K562 (cell line): Measurements from ENCODE around the gene PIMREG. TPM values are rescaled to one million over a fixed set of nuclear protein-coding genes. Genes with fewer than 3 reads are reported as not detected.

Experiments
- ATAC-seq: fragments of 200-7000 bp; cut with Tn5 transposase; 3 replicates; pipeline ENCODE4 v1.9.1; 2020; ENCODE audit warnings: moderate library complexity
- BruUV-seq: library from RNA; stranded (reverse); fragments of 400-500 nt; replicated peaks from 2 replicates; lab custom pipeline; 2021; lab: Mats Ljungman, UMichigan
- CTCF ChIA-PET: fragments of 300-600 bp; formaldehyde crosslinking; extraction: SDS; loops from one replicate; lab custom pipeline; 2021; ENCODE audit warnings: low intra/inter-chr PET ratio; lab: Yijun Ruan, JAX
- POLR2A ChIA-PET: fragments of 300-600, 350-650 bp; sonication (Branson Sonifier 250); formaldehyde crosslinking; extraction: SDS; loops from one replicate; lab custom pipeline; 2021; ENCODE audit warnings: antibody characterized with exemption, inconsistent platforms; lab: Yijun Ruan, JAX
- DNase-seq, 4 experiments: peaks; one replicate each; pipeline versions ENCODE4 v3.0.0 to v3.0.0-alpha.2; 2011 to 2018; ENCODE audit warnings: low spot score in 3 of 4, mixed read lengths in 3 of 4; ENCODE audit errors: extremely low read depth in 1 of 4
- FAIRE-seq: peaks from 2 replicates; lab custom pipeline; 2011; peaks lifted over from hg19 to GRCh38; lab: Jason Lieb, UNC
- H2AFZ ChIP-seq: 2 replicates; pipeline ENCODE4 v1.6.0; 2011; ENCODE audit warnings: low read depth, low read length, control low read depth, inconsistent platforms
- H3K27ac ChIP-seq: fragments of 200-600 bp; 3 replicates; pipeline ENCODE4 v1.8.0; 2011; ENCODE audit warnings: low read depth, mild to moderate bottlenecking, control low read depth, inconsistent platforms, low read length, moderate library complexity, mixed read lengths; ENCODE audit errors: extremely low read depth
- H3K27me3 ChIP-seq, 2 experiments: fragments of 300-600 bp in 1 of 2; 2 replicates in 1 of 2; 3 replicates in 1 of 2; pipeline versions ENCODE4 v1.6.0 to v1.8.0; 2011; ENCODE audit warnings: inconsistent platforms in 2 of 2, low read length in 2 of 2, mild to moderate bottlenecking in 1 of 2, mixed read lengths in 1 of 2, moderate library complexity in 1 of 2; ENCODE audit not compliant: control insufficient read depth in 2 of 2, insufficient read depth in 2 of 2
- H3K36me3 ChIP-seq: fragments of 300-600 bp; 3 replicates; pipeline ENCODE4 v1.8.0; 2011; ENCODE audit warnings: mild to moderate bottlenecking, low read length, inconsistent platforms; ENCODE audit not compliant: control insufficient read depth, insufficient read depth
- H3K4me1 ChIP-seq, 2 experiments: fragments of 200-600 bp in 1 of 2; replicated peaks in 1 of 2; 2 replicates in 1 of 2; 3 replicates in 1 of 2; pipeline versions ENCODE4 v1.5.1 to v1.8.0; 2011; ENCODE audit warnings: inconsistent platforms in 2 of 2, low read length in 2 of 2, mild to moderate bottlenecking in 1 of 2, mixed read lengths in 1 of 2, moderate library complexity in 1 of 2; ENCODE audit not compliant: control insufficient read depth in 2 of 2, insufficient read depth in 2 of 2
- H3K4me2 ChIP-seq: 2 replicates; pipeline ENCODE4 v1.6.1; 2011; ENCODE audit warnings: low read length, control low read depth, inconsistent platforms, mixed read lengths; ENCODE audit not compliant: insufficient read depth
- H3K4me3 ChIP-seq: fragments of 200-600 bp; sonication (generic), shearing (Covaris generic); 2 replicates; pipeline ENCODE4 v1.5.1; 2016; ENCODE audit warnings: control low read depth, inconsistent platforms
- H3K79me2 ChIP-seq: fragments of 200-600 bp; 3 replicates; pipeline ENCODE4 v1.8.0; 2011; ENCODE audit warnings: low read length, inconsistent platforms; ENCODE audit not compliant: control insufficient read depth, insufficient read depth
- H3K9ac ChIP-seq, 2 experiments: 2 replicates each; pipeline versions ENCODE4 v1.6.0 to v1.6.1; 2011; ENCODE audit warnings: low read depth in 2 of 2, low read length in 2 of 2, control low read depth in 1 of 2, inconsistent platforms in 1 of 2, mild to moderate bottlenecking in 1 of 2, mixed read lengths in 1 of 2; ENCODE audit not compliant: insufficient read depth in 1 of 2
- H3K9me1 ChIP-seq: one replicate; pipeline ENCODE4 v1.6.0; 2011; ENCODE audit warnings: inconsistent platforms, mild to moderate bottlenecking, low read length, moderate library complexity; ENCODE audit not compliant: control insufficient read depth, insufficient read depth
- H3K9me3 ChIP-seq: replicated peaks from 2 replicates; pipeline ENCODE4 v1.5.1; 2011; ENCODE audit warnings: low read depth, low read length, inconsistent platforms; ENCODE audit not compliant: control insufficient read depth, insufficient read depth
- H4K20me1 ChIP-seq: replicated peaks from 2 replicates; pipeline ENCODE4 v1.6.1; 2011; ENCODE audit warnings: low read length, inconsistent platforms, mixed read lengths; ENCODE audit not compliant: control insufficient read depth, insufficient read depth
- ARNT ChIP-seq, 2 experiments: fragments of 450-650 bp; IDR thresholded peaks; 2 replicates each; pipeline ENCODE4 v1.6.1; 2016; ENCODE audit warnings: mild to moderate bottlenecking in 1 of 2
- BCLAF1 ChIP-seq, 2 experiments: fragments of 450-650 bp in 1 of 2; IDR thresholded peaks; 2 replicates each; pipeline ENCODE4 v1.6.1; 2011 to 2017; ENCODE audit warnings: low read depth in 2 of 2, antibody characterized with exemption in 1 of 2, borderline replicate concordance in 1 of 2, low read length in 1 of 2, mild to moderate bottlenecking in 1 of 2, mixed read lengths in 1 of 2; ENCODE audit not compliant: control insufficient read depth in 1 of 2
- GTF2E2 ChIP-seq: fragments of 200-800 bp; sonication (Bioruptor generic); IDR thresholded peaks from 2 replicates; pipeline ENCODE4 v1.6.1; 2016; ENCODE audit warnings: missing genetic modification characterization, missing compliant biosample characterization
- PBX2 ChIP-seq, 2 experiments: IDR thresholded peaks in 1 of 2; conservative IDR thresholded peaks in 1 of 2; 2 replicates each; pipeline ENCODE4 v1.6.1; 2016; ENCODE audit warnings: low read depth in 2 of 2, mild to moderate bottlenecking in 1 of 2, missing compliant biosample characterization in 1 of 2, missing genetic modification characterization in 1 of 2, moderate library complexity in 1 of 2
- SAP30 ChIP-seq: fragments of 200-600 bp; sonication (generic); IDR thresholded peaks from 2 replicates; pipeline ENCODE4 v1.6.1; 2012; ENCODE audit warnings: borderline replicate concordance, low read depth, mild to moderate bottlenecking, moderate library complexity, low read length, control low read depth, inconsistent platforms; ENCODE audit not compliant: insufficient read depth, poor library complexity, severe bottlenecking
- WGBS: fragments of 100-300 bp; shearing (Covaris generic); methylation state at CpG from one replicate; pipeline ENCODE4 v1.1.6; 2016; ENCODE audit warnings: low coverage, mixed read lengths; ENCODE audit not compliant: insufficient coverage; ENCODE audit errors: missing lambda C conversion rate; 5-methylcytosine and 5-hydroxymethylcytosine counted together
- in situ Hi-C: fragments of 300-500 bp; cut with MboI; formaldehyde crosslinking; loops from 4 replicates; pipeline ENCODE4 v1.15.0; 2018; ENCODE audit warnings: inconsistent platforms, mixed read lengths
- intact Hi-C: fragments of 100-400 bp; cut with micrococcal nuclease; formaldehyde crosslinking; loops from 2 replicates; pipeline ENCODE4 v1.14.2; 2022
- polyA plus RNA-seq, 8 experiments: library from polyadenylated mRNA; depleted of rRNA in 4 of 8; stranded (reverse) in 5 of 8; unstranded in 3 of 8; fragments of >200 nt; fragmentation: Nextera tagmentation in 2 of 8; fragmentation: Illumina TruSeq in 1 of 8; extraction: Ambion mirVana in 2 of 8; extraction: Trizol in 1 of 8; gene quantifications; 2 replicates each; pipeline versions ENCODE4 v1.2.1 to v1.2.3, GENCODE V29; 2011 to 2014; ENCODE audit warnings: inconsistent platforms in 1 of 8, missing spikeins in 1 of 8
- total RNA-seq, 7 experiments: library from RNA; depleted of rRNA in 6 of 7; stranded (reverse); fragments of >200 nt in 6 of 7; fragmentation: Illumina TruSeq in 2 of 7; extraction: Trizol in 2 of 7; gene quantifications; 2 replicates each; pipeline versions ENCODE4 v1.2.1 to v1.2.3, GENCODE V29; 2011 to 2021; ENCODE audit warnings: low replicate concordance in 1 of 7

PIMREG gene
- total and polyA plus RNA-seq, 9 of the 15 experiments (the other 6 are each of a cell fraction or from before 2014, with no cell fraction given): 1.1 to 16.7 (median 9.4) TPM

- H3K9me1 ChIP-seq: no peaks in the 10 kb centered on the region
- H3K27me3 ChIP-seq: peaks cover 0 to 9% of the 10 kb centered on the region in 2 experiments; a peak in 2 of 5 replicates
- no peak for TF ChIP-seq GTF2E2
- TF ChIP-seq BCLAF1 (IDR thresholded peaks at IDR 0.05; ENCODE audit: borderline replicate concordance in 1 of 2, control insufficient read depth in 1 of 2, low read depth in 2 of 2, low read length in 1 of 2): no peak
- no peak for TF ChIP-seq SAP30
- no peak for TF ChIP-seq ARNT (IDR thresholded peaks at IDR 0.05)
- TF ChIP-seq PBX2 (CRISPR knock-in tag; IDR thresholded peaks at IDR 0.05; ENCODE audit: low read depth): no peak
- no peak for TF ChIP-seq PBX2 (tag; conservative IDR thresholded peaks at IDR 0.05; ENCODE audit: low read depth)
- no peaks in the 10 kb centered on the region for H3K36me3 ChIP-seq
- DNase-seq (no peak), FAIRE-seq (no peak), ATAC-seq (no peak)
- intact Hi-C loops: no loop called here
- H3K9me3 ChIP-seq: no peaks in the 10 kb centered on the region
- POLR2A ChIA-PET: interaction anchor here (0.9 kb wide), 1 partner anchor 21 kb away, joined by 3 read pairs; no protein-coding TSS in a partner anchor
- no peak overlapping the region for H3K9ac ChIP-seq
- in situ Hi-C loops: loop anchor here (5.0 kb wide), 1 partner anchor 42 kb away; no protein-coding TSS in a partner anchor
- H3K4me3 ChIP-seq: no peak overlapping the region
- no peak overlapping the region for H3K4me2 ChIP-seq
- no peak overlapping the region for H2AFZ ChIP-seq
- H3K4me1 ChIP-seq: peaks cover 5 to 11% of the 10 kb centered on the region in 2 experiments; a peak in 4 of 5 replicates
- H3K27ac ChIP-seq: no peak overlapping the region
- CTCF ChIA-PET: interaction anchor here (0.5 kb wide), 1 partner anchor 180 kb away, joined by 5 read pairs; no protein-coding TSS in a partner anchor
- 62% methylated on average over 14 of the region's 24 CpGs for WGBS
- H3K79me2 ChIP-seq: no peaks in the 10 kb centered on the region
- 0 out of 2 replicates have a peak, but pooled peaks cover 4% of the 10 kb centered on the region for H4K20me1 ChIP-seq
- BruUV-seq: no TSS peak
Observed at GRCh38 chr17:6470146-6470718, 26.0 kb downstream of the PIMREG start.
